ENCODE measurements around the gene OGFOD3.
"Not testable (repeated sequence)": the region's sequence is repeated elsewhere in the genome, so short reads cannot be mapped to it uniquely, and the experiment has no call there.

OGFOD3 gene, protein sequence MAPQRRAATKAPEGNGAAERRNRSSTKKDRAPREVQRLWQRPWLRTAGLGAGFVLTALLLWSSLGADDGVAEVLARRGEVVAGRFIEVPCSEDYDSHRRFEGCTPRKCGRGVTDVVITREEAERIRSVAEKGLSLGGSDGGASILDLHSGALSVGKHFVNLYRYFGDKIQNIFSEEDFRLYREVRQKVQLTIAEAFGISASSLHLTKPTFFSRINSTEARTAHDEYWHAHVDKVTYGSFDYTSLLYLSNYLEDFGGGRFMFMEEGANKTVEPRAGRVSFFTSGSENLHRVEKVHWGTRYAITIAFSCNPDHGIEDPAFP

GRCh38 chr17:82418001-82418986, at the start of gene OGFOD3, which contains the start of gene HEXD:
OGFOD3 (minus strand) TSS chr17:82418586; CDS start chr17:82418485, 101 bp downstream.
HEXD (plus strand) TSS chr17:82418347; CDS start chr17:82419800, 1,453 bp downstream.
- peak; percentile 64 to 83 for DNase-seq (ENCODE audit: low read depth in 2 of 2)

DNA sequence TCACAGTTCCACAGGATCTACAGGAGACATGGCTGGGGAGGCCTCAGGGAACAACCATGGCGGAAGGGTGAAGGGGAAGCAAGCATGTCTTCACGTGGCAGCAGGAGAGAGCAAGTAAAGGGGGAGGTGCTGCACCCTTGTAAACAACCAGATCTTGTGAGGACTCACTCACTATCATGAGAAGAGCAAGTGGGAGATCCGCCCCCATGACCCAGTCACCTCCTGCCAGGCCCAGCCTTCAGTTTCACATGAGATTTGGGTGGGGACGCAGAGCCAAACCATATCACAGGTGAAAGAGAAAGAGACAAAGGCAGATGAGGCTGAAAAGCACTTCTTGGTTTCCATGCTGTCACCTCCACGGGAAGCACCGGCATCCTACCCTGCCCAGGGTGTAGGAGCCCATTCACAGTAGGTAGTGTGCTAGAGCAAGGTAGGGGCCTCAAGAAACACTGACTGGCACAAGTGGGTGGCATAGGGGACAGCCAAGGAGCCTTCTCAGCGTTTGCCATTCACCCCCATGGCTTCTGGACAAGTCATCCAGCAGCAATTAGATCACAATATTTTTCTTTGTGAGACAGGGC, 46.7 kb upstream of the OGFOD3 start:
- DNase-seq (ENCODE audit: low read depth in 2 of 2), result no peak

- no peak for DNase-seq (ENCODE audit: low read depth in 2 of 2)
Observed at GRCh38 chr17:82464567-82464929, 46.2 kb upstream of the OGFOD3 start.

GRCh38 chr17:82463925-82464566, 45.7 kb upstream of the OGFOD3 start:
- no peak for DNase-seq (ENCODE audit: low read depth in 2 of 2)

- no peak for DNase-seq (ENCODE audit: low read depth in 2 of 2)
Observed at GRCh38 chr17:82463391-82463790, 45.0 kb upstream of the OGFOD3 start.

DNA sequence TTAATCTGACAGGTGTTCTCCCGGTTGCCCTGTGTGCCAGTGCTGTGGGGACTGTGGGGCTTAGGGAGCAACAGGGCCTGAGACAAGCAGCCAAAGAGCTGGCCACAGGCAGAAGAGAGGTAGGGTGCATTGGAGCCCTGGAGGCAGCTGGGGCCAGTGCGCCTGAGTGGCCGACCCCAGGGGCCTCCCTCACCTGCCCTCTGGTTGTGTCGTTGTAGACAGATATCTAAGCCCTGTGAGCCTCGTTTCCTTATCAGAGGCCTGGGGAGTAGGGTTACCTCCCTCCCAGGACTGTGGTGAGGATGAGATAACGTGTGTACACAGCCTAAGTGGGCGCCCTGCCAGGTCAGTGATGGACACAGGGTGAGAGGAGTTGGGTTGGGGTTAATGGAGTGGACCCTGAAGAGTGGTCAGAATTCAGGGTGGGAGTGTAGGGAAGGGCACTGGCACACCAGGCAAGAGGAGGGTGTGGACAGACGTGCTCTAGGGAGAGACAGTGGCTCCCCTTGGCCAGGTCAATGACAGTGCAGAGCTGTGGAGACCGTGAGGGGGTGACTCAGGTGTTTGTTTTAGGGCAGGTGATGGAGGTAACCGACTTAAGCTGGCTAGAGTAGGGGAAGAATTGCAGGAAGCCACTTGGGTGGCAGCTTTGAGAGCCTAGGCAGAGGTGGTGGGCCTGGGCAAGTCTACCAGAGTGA, 43.6 kb upstream of the OGFOD3 start:
- no peak for DNase-seq (ENCODE audit: low read depth in 2 of 2)

GRCh38 chr17:82459936-82460335, 41.5 kb upstream of the OGFOD3 start:
- DNase-seq (ENCODE audit: low read depth in 2 of 2), result not testable (repeated sequence)

- no peak for DNase-seq (ENCODE audit: low read depth in 2 of 2)
Observed at GRCh38 chr17:82458885-82459424, 40.6 kb upstream of the OGFOD3 start.

DNA sequence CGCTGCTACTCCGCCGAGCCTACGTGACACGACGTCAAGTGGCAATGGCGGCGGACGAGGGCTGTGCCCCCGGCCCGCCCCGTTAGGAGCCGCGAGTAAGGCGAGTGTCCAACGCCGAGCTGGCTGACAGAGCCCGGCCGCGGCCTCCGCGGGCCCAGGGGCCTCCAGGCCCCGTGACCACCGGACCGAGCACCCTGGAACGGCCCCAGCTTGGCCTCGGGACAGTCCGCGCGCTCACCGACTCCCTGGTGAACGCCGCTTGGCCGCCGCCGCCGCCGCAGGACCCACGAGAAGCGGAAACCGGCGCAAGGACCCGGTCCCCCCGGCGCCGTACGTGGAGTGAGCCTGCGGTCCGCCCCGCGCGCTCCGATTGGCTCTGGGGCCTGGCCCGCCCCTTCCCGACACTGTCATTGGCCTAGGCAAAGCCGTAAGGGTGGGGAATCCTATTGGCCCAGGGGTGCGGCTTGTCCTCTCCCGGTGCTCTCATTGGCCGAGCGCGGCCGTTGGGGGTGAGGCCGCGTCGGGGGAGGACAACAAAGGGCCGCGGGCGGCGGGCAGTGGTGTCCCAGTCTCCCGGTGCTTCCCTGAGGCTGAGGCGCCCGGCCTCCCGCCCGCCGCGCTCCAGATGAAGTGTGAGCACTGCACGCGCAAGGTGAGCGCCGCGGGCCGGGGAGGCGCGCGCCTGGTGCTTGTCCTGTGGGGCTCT, 39.9 kb upstream of the OGFOD3 start, which contains the start of gene NARF:
TSS of gene NARF (plus strand) at position 563 of the 706 bp plus-strand sequence. CDS start at position 626, 63 bp downstream.
- peak; percentile 96 to 97 for DNase-seq (ENCODE audit: low read depth in 2 of 2)

DNA sequence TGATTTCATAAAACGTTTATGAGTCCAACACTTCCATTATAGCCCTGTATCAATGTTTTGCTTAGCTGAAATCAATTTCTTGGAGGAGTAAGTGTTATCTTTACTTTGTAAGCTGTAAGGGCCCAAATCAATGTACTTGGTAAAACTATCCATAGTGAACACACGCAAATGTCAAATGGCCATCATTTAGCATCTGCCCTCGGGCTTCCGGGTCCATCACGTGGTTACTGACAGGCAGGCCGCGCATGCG, 39.5 kb upstream of the OGFOD3 start:
- no peak for DNase-seq (ENCODE audit: low read depth in 2 of 2)

DNA sequence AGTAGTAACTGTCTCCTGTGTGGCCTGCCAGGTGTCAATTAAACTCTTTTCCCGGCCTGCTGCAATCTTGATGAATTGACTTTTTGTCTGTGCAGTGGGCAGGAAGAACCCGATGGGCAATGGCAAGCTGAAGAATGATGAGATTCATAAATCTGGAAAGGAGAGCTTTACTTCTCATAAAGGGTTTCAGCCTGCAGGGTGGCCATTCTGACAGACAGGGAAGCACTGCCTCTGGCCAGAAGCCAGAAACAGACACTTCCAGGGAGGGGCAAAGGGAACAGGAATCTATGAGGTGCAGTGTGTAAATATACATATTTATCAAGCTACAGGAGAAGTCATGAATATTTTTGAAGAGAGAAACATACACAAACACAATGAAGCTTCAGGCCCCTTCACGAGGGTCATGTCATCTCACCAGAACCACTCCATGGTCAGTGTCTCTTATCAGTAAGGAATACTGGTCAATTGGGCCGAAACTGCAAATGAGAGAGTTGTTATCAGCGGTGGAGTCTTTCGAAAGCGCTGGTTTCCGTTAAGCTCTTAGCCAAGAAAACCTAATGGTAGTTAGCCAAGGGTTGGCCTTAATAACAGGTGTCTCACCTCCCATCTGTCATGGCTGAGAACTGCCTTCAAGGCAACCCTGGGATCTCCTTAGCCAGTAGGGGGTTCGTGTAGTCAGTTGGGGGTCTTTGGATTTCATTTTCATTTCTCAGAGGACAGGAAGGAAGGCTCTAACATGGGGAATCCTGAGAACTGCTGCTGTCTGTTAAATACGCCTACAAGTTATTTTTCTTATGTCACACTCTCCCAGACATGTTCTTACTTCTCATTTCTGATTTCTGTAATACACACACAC, 38.9 kb upstream of the OGFOD3 start:
- DNase-seq (ENCODE audit: low read depth in 2 of 2), result no peak

DNA sequence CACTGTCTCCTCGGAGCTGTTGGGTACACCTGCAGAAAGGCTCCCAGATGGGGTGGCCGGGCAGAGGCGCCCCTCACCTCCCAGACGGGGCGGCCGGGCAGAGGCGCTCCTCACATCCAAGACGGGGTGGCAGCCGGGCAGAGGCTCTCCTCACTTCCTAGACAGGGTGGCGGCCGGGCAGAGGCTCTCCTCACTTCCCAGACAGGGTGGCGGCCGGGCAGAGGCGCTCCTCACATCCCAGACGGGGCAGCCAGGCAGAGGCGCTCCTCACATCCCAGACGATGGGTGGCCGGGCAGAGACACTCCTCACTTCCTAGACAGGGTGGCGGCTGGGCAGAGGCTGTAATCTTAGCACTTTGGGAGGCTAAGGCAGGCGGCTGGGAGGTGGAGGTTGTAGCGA, 35.3 kb upstream of the OGFOD3 start:
- DNase-seq (ENCODE audit: low read depth in 2 of 2), result not testable (repeated sequence)

GRCh38 chr17:82453151-82453550, 34.8 kb upstream of the OGFOD3 start:
- DNase-seq (ENCODE audit: low read depth in 2 of 2), result not testable (repeated sequence)

GRCh38 chr17:82452162-82452561, 33.8 kb upstream of the OGFOD3 start:
- DNase-seq (ENCODE audit: low read depth in 2 of 2), result no peak

- DNase-seq (ENCODE audit: low read depth in 2 of 2), result peak; percentile 91 to 96
Observed at GRCh38 chr17:82450357-82451106, 32.1 kb upstream of the OGFOD3 start, which contains the start of gene CYBC1. CYBC1 (minus strand) TSS chr17:82450752; CDS start chr17:82449254, 1,498 bp downstream.

DNA sequence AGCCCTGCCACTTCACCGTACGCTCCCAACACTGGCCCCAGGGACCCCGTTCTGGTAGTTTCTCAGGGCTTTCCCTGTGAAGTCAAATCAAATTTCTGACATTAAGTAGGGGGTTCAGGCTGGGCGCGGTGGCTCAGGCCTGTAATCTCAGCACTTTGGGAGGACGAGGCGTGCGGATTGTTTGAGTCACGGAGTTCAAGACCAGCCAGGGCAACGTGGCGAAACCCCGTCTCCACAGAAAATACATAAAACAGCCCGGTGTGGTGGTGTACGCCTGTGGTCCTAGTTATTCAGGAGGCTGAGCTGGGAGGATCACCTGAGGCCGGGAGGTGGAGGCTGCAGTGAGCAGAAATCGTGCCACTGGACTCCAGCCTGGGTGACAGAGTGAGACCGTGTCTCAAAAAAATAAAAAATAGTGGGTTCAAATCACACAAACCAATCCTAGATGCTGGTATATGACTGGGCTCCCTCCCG, 31.5 kb upstream of the OGFOD3 start:
- peak in 1 of 2 donors; percentile 32 for DNase-seq (ENCODE audit: low read depth in 2 of 2)

- peak; percentile 47 to 48 for DNase-seq (ENCODE audit: low read depth in 2 of 2)
Observed at GRCh38 chr17:82449131-82449882, 30.9 kb upstream of the OGFOD3 start.

GRCh38 chr17:82447876-82448275, 29.5 kb upstream of the OGFOD3 start:
- DNase-seq (ENCODE audit: low read depth in 2 of 2), result no peak
